GM18511 (cell line): ENCODE measurements around the gene ADSL.

ENCODE experiments used
- ATAC-seq: cut with Tn5 transposase; IDR thresholded peaks from one replicate; pipeline ENCODE4 v1.9.1; 2021; ENCODE audit warnings: mild to moderate bottlenecking, moderate library complexity; ENCODE audit not compliant: unreplicated experiment

Gene ADSL

DNA sequence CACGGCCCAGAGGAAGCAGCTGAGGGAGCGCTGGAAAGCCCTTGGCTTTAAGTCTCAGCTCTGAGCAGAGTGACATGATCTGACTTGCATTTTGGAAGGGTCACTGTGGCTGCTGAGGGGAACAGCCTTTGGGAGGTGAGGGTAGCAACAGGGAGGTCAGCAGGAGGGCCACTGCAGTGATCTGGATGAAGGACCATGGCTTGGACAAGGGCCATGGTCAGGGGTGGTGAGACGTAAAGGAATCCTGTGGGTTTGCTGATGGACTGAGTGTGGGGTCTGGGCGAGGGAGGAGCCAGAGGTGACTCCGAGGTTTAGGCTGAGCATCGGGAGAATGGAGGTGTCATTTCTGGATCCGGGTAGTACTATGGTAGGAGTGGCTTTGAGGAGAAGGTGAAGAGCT, 57.4 kb downstream of the ADSL start:
- ATAC-seq: no peak

DNA sequence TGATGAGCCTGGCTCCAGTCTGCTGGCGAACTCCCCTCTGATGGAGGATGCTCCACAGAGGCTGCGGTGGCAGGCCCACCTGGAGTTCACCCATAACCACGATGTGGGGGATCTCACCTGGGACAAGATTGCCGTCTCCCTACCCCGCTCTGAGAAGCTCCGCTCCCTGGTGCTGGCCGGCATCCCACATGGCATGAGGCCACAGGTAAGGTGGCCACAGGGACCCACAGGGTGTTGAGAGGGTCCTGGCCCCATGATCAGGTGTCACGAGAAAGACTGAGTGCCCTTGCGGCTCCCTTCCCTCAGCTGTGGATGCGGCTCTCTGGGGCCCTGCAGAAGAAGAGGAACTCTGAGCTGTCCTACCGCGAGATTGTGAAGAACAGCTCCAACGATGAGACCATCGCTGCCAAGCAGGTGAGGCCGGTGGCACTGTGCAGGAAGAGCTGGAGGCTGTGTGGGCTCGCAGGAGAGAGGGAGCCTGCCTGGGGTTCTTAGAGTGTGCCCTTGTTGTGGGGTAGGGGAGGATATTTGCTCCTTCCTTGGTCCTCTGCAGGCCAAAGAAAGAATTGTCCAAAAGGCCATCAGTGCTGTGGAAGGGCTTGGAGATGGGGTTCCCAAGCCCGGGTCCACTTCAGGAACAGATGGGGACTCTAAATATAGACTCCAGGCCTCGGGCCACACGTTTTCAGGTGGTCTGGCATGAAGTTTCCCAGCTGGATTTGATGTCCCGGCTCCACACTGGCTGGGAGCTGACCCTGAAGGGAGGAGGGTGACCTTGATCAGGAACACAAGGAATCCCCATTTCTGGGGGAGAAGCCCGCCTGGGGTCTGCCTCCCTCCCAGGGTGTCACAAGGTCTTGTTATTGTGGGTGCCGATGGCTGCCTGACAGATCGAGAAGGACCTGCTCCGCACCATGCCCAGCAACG, 58.2 kb downstream of the ADSL start:
- ATAC-seq: no peak

GRCh38 chr22:40405178-40406062, 59.1 kb downstream of the ADSL start:
- no peak for ATAC-seq

- no peak for ATAC-seq
Observed at GRCh38 chr22:40406063-40406890, 60.0 kb downstream of the ADSL start.

- no peak for ATAC-seq
Observed at GRCh38 chr22:40407021-40407761, 60.9 kb downstream of the ADSL start.

DNA sequence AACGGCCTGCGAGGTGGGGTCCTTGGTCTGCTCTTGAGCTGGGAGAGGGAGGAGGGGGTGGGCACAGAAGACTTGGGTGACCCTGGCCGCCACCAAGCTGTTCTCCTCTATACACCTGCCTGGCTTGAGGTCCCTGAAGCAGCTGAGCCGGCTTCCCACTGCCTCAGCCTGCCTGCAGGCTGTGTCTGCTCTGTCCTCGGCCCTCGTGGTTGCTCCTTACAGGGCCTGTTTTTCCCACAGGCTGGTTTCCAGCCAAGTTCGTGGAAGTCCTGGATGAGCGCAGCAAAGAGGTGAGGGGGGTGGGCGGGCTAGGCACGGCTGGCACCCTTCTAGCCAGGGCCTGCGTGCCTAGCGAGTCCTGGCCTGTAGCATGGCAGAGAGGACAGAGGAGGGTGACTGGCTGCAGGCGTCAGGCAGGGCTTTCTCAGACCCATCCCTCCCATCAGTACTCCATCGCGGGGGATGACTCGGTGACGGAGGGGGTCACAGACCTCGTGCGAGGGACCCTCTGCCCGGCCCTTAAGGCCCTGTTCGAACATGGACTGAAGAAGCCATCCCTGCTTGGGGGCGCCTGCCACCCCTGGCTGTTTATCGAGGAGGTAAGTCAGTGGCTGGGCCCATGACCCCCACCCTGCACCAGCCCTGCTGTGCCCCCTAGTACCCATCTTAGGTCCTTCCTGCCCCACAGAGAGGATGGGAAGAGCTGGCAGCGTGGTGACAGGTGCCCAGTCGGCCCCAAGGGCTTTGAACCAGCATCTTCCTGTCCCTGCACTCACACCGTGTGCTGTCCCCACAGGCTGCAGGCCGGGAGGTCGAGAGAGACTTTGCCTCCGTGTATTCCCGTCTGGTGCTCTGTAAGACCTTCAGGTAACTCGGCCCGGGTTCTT, 61.8 kb downstream of the ADSL start:
- no peak for ATAC-seq

- no peak for ATAC-seq
Observed at GRCh38 chr22:40408718-40409612, 62.7 kb downstream of the ADSL start.

DNA sequence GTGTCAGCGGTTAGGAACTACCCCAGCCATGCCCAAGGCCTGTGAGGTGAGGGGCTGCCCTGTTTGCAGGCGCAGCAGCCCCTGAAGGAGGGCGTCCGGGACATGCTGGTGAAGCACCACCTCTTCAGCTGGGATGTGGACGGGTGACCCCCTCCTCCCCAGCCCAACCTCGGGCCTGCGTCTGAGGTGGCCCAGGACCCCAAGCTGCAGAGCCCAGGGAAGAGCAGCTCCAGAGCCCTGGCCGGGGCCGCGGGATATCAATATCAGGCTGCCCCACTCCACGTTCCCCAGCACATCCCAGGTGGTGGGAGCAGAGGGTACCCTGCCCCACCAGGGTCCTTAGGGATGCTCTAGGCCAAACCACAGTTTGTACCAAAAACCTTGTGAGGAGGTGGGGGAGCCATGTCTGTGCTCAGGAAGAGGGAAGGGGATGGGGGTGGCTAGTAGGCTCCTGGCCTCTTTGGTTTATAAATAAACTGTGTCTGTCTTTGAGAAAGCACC, 63.4 kb downstream of the ADSL start:
- ATAC-seq: no peak

GRCh38 chr22:40410272-40410671, 64.0 kb downstream of the ADSL start:
- ATAC-seq: no peak

DNA sequence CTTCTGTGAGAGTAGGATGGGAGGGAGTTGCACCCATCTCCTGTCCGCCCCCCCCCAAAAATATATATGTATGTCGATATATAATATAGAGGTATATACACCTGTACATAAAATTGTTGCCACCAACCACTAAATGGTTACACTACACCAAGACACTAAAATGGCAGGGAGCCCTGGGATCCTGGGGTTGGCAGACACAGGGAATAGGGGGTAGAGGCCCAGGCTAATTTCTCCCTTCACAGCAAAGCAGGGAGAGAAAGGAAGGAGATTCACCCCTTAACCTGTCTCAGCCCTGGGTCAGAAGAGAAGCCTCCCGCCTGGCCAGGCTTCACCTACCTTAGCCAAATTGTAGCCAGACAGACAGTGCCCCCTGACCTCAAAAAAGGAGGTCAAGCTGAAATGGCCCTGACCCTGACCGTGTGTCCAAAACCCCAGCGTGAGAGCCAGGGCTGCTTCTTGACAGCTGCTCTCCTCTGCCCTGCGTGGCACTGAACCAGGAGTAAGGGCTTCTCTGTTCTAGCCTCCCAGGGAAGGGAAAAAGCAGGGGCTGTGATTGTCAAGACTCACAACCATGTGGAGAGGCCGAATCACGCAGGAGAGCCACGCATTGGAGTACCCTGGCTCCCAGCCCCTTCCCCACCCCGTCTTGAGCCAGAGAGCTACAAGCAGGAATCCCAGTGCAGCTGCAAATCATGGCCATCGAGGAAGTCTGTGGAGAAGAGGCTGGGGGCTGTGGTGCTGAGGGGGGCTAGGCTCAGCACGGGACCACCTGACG, 64.6 kb downstream of the ADSL start:
- no peak for ATAC-seq

- ATAC-seq: no peak
Observed at GRCh38 chr22:40411506-40411861, 65.2 kb downstream of the ADSL start.

DNA sequence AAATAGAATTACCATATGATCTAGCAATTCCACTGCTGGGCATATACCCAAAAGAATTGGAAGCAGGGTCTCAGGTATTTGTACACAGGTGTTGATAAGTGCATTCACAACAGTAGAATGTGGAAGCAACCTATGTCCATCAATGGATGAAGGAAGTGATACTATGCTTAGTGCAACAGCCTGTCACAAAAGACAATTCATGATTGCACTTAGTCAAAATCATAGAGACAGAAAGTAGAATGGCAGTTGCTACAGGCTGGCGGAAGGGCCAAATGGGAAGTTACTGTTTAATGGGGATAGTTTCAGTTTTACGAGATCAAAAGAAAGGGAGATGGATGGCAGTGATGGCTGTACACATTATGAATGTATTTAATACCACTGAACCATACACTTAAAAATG, 66.1 kb downstream of the ADSL start:
- ATAC-seq: peak; percentile 42

DNA sequence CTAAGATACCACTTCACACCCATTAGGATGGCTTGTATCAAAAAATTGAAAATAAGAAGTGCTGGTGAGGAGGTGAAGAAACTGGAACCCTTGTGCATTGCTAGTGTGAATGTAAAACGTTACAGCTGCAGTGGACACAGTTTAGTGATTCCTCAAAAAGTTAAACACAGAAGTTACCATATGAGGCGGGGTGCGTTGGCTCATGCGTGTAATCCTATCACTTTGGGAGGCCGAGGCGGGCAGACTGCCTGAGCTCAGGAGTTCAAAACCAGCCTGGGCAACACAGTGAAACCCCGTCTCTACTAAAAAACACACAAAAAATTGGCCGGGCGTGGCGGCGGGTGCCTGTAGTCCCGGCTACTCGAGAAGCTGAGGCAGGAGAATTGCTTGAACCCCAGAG, 67.6 kb downstream of the ADSL start:
- ATAC-seq: no peak

- ATAC-seq: no peak
Observed at GRCh38 chr22:40414311-40414710, 68.0 kb downstream of the ADSL start.

DNA sequence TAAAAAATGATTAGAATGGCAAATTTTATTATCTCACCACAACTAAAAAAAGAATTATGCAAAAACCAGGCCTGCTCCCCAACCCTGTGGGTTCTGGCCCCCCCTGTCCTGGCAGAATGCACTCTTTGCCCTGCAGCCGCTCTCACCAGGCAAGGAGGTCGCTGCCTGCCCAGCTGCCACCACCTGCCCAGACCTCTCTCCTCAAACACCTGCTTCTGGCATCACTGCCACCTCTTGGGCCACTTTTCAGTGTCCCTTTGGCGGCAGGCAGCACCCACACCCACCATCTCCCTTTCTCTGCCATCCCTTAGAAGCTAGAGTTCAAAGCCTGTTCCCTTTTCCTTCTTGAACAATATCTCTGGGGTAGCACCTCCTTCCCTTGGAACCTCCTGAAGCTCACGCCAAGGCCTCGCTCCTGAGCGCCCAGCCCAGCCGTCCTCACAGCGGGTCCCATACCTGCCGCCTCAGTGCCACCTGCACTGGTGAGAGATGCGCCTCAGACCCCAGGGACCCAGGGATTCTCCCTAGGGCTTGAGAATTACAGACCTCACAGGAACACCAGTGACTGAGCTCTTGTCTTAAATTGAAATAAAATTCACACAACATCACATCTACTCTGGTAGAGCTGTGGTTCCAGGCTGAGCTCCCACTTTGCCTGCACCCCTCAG, 68.7 kb downstream of the ADSL start:
- no peak for ATAC-seq

DNA sequence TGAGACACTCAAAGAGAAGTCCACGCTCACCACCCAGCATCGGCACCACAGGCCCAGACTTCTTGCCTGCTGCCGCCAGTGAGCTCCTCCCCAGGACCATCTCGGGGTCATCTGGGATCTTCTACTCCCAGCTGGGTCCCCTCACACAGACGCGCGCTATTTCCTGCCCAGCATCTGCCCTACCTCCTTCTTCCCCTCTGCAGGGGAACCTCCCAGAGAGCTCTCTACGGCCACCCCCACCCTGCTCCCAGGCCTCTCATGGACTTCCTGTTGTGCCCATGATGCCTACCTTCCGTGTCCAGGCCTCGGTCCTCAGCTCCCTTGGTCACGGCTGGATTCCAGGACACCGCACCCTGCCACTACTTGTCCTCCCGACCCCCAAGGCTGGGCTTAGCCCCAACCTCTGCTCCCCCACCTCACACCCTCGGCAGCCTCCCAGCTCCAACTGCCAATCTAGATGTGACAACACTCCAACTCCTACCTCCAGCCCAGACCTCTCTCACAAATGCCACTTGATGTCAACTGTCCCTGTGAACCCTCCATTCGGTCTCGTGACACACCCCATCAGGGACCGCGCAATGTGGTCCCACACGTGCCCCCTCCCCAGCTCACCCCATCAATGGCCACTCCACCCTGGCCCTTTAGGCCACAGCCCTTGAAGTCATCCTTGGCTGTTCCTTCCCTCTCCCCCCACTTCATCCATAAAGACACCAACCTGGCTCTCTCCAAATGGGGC, 69.4 kb downstream of the ADSL start:
- no peak for ATAC-seq
